GM19099 (cell line): ENCODE measurements around the gene CSK.
A peak's percentile ranks its signal among the peaks of the same experiment; 100 is the strongest.

Experiments used
- POLR2A ChIP-seq: IDR thresholded peaks from 3 replicates; pipeline ENCODE4 v1.6.1; 2011; ENCODE audit warnings: low read depth; ENCODE audit not compliant: insufficient read length; ENCODE audit errors: extremely low read depth

The CSK gene

DNA sequence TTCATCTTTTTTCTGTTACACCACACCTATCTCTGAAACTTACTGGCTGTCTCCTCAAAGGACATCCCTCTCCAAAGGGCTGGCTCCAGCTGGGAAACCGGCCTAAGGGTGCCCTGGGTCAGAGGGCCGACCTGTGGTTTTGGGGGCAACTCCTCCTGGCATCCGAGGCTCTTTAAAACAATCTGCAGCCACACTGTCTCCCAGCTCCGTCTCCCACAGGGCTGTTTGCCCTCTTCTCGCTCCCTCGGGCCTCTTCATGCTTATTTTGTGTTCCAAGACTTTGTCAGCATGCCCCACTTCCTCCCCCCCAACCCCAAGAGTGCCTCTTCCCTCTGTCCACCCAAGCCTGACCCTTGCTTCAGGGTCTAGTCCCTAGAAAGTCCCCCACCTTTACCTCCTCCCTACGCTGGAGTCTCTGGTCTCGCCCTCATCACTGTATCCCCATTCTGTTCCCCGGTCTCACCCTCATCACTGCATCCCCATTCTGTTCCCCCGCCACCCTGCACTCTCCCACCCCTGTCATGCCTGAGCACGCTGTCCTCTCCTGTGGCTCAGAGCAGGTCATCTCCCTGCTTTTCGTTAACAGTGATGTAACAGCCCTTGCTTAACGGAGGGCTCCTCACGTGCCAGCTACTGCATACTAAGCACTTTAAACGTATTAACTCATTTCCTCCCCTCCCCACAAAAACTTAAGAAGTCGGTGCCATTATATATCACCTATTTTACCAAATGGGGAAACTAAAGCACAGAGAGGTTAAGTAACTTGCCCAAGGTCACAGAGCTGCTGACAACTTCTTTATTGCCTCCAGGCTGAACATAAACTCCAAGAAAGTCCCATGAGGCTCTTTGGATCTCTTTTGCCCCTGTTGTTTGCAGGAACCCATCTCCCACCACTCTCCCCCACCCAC lies 1.1 kb upstream of the CSK start:
- TF ChIP-seq POLR2A = peak; percentile 63

DNA sequence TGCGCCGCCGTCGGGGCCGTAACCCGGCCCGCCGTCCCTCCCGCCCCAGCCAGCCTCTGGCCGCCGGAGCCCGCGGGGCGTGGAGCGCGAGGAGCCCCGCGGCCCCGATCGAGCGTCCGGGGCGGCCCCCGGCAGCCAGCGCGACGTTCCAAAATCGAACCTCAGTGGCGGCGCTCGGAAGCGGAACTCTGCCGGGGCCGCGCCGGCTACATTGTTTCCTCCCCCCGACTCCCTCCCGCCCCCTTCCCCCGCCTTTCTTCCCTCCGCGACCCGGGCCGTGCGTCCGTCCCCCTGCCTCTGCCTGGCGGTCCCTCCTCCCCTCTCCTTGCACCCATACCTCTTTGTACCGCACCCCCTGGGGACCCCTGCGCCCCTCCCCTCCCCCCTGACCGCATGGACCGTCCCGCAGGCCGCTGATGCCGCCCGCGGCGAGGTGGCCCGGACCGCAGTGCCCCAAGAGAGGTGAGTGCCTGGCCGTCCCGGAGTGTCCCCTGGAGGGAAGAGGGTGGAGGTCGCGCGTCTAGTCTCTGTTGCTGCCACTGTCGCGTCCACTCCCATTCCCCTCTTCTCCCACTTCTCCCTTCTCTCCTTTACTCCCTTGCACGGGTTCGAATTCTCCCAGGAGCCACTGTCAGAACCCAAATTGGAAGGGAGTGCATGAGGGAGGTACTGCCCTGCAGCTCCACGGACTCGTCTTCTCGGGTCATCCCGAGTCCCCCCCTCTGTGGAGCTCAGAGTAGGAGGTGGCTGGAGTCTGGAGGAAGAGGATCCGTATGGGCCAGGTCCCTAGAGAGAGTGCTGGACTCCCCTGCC lies 585 bp downstream of the CSK start:
- peak; percentile 65 for TF ChIP-seq POLR2A

DNA sequence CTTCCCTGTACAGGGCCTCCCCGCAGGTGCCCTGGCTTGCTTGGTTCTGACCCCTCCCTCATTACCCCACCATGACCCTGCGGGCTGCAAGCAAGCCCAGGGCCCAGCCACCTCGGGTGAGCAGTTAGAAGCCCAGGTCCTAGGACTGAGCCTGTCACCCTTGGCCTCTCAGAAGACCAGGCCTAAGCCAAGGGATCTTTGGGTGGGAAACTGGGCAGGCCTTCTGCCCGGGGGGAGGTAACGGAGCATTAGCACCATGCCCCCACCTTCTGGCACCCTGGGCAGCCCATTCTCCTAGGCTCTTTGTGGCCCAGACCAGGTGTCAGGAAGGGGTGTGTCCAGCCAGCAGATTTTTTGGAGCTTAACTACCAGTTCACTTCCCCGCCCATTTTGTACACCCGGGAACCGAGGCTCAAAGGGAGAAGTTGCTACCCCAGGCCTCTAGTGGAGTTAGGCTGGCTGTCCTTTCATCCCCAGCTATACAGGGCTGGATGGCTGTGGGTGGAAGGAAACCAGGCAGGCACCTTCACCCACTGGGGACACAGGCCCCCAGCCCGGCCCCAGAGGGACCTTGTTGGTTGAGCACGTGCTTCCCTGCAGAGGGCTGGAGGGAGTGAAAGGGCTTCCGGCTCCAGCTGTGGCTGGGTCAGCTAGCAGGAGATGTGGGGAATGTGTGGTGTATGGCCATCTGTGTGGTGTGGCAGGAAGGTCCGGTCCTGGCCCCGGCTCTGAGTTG lies 1.4 kb downstream of the CSK start:
- TF ChIP-seq POLR2A = peak; percentile 38

DNA sequence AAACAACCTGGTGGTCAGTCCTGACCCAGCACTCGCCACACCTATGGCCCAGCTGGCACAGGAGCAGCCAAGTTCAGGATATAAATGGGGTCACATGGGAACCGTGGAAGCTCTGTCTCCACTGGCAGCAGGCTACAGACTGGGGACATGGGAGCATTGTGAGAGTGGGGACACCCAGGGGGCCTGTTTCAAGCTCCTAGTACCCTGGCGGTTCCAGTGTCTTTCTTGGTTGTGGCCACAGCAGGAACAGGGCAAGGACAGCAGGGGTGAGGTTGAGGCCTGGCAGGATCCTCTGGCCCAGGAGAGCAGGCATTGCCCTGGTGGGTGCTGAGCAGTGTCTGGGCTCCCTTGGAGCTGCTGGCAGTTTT lies 1.9 kb downstream of the CSK start:
- TF ChIP-seq POLR2A = no peak

DNA sequence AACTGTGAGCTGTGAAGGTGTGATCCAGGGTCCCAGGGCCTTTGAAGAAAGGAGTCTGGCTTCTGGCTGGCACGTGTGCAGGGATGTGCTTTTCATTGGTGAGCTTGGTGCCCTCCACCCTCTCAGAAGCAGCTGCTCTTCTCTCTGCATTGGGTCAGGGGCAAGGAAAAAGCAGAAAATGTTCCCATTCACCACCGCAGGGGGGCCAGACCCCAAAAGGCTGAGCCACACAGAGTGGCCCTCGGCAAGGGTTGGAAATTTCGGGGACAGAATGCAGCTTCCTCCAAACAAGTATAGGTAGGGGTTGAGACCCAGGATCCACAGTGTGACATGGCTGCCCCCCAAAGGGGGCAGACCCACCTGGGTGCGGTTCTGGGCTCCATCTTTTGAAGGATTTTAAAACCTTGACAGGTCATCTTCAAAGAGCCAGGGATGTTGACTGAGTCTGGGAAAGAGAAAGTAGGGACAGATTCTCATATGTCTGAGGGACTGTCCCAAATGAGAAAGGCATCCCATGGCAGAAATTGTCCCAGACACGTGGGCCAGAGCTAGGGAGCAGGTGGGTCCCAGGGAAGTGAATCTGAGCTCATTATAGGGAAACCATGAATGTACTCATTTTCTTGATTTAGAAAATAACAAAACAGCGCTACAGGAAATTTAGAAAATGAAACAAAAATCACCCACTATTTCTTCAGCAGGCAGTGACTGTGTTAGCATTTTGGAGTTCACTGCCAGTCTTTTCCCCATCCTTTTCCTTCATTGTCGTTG lies 2.7 kb downstream of the CSK start:
- TF ChIP-seq POLR2A = peak; percentile 44

DNA sequence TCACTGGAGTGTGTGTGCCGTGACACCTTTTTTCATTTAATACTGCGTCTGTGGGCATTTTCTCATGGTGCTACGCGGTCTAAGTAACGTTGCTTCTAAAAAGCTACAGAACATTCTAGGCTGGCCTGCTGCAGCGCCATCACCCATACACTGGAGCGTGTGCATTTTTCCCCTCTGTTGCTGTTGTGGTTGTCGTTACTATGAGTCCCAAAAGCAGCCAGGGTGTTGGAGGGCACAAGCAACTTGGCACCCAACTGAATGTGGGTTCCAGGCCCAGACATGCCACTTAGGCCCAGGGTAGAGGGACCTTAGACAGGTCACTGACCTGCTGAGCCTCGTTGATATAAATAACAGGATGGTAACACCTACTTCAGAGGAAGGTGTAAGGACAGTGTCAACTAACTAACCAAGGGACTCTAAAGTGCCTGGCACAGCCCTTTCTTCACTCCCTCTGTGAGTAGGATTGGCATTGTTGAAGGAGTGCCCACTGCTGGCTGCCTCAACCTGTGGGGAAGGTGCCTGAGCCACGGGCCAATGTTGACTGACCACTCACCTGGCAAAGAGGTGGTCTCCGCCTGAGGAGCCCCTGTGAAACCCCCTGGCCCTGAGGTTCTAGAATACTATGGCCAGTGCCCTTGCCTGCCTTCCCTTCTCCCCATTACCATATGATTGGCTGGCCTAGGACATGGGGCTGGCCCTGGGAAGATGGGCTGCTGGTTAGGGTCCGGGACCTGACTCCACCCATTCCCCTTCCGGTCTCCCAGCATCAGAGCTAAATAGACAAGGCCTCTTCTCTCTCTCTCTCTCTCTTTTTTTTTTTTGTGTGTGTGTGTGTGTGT lies 3.5 kb downstream of the CSK start:
- TF ChIP-seq POLR2A = peak; percentile 47

DNA sequence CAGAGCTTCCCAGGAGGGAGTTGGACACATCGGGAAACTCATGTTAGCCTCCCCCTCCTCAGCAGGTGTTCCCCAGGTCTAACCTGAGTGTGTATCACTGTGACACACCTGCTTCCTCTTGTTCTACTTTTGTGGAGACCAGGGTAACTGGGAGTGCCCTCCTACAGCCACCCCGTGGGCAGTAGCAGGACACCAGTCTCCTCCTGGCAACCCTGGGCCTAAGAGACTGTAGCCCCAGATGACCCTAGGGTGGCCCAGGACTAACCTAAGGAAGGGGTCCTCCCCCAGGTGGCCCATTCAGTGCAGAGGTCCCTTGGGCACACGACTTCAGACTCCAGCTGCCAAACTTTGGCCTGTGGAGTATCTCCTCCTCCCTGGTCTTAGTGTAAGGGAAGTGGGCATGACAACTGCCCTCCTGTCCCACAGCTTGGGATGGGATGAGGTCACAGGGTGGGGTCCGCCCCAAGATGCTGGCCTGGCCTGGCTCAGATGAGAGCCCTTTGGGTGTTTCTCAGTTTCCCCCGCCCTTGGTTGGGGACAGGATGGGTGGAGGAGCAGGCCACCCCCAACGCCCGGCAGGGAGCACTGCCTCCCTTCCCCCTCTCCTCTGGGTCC lies 4.8 kb downstream of the CSK start:
- peak; percentile 43 for TF ChIP-seq POLR2A

DNA sequence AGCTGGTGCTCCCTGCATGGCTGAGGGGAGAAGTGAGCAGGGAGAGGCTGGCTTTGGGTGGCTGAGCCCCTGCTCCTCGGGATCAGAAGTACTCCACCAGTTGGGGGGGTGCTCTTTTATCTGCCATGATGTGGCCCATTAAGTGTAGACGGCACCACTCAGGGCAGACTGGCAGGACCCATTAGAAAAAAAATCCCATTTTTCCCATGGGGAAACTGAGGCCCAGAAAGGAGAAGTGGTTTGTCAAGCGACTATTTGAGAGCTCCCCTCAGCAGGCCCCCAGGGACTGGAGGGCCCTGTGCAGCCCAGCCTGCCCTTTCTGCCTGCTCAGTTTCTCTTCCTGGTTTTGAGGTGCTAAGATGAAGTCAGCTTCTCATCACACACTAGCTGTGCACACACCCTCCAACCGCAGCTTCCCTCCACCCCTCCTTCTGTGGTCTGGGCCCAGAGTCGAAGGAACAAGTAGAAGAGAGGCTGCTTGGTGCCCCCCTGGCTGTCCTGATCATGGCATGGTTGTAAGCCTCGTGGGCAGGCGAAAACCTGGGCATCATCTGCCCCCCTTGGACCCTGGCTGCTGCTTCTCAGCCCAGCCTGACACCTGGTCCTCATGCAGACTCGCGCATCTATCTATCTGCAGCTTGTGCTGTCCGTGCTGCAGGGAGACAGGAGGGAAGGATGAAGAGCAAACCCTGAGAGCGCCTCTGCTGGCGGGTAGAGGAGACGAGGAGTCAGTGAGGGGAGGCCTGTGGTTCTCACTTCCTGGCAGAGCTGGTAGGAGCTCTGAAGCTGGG lies 5.6 kb downstream of the CSK start:
- TF ChIP-seq POLR2A = no peak

DNA sequence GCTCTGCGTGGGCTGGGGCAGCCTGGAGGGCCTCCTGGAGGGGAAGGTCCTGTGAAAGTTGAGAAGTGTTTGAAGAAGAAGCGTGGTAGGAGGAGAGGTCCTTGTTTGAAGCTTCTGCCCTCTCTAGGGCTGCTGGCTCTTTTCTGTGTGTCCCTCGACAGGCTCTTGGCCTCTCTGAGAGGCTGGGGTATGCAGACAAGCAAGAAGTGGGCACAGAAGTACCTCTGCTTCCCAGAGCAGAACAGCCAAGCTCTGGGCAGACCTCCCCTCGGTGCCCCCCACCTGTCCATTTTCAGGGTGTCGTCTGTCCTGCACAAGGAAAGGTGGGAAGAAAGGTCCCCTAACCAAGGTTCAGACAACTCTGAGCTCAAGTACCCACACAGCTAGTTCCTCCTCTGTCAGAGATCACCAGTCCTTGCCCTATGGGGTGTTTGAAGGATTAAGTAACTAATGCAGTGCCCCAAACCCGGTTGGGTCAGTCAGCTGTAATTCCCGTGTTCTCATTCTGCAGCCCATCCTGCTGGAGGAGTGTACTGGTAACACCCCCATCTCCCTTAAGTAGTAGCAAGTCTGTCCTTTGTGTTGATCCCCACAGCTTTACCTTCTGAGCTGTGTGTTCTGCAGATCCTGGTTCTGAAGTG lies 6.3 kb downstream of the CSK start:
- TF ChIP-seq POLR2A = peak; percentile 55

DNA sequence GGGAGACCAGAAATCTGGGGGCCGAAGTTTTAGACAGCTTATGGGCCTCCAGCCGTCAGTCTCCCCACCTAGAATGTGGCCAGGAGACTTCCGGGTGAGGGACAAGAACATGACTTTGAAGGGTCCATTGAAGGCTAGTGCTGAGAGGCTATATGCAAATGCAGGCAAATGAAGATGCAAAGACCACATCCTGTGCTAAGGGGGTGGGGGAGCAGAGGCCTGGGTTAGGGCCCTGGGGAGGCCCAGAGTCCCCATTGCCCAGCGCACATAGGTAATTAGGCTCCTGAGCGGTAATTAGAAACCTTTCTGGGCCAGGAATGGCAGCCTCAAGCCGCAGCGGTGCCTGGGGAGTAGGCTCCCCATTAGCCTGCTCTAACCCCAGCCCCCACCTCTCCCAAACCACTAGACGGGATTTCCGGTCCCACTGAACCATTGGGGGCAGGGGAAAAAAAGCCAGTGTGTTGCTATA lies 6.8 kb downstream of the CSK start:
- peak; percentile 93 for TF ChIP-seq POLR2A

DNA sequence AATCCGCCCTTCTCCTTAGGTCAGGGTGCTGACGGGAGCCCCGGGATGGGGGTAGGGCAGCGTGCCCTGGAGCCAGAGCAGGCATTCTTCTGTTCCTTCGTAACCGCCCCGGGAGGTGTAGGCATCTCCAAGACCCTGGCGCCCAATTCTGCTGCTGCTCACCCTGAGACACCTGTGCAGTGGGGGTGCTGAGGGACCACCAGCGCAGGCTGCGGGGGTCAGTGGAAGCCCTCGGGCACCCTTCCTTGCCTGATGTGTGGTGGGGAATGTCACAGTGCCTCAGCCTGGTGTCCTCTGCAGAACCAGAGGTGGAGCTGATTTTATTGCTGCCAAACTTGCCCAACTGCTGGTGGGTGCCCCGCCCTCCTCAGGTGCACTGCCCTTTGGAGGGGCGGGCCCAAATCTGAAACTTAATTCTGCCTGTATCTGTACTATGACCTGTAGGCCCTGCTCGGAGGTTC lies 7.3 kb downstream of the CSK start:
- TF ChIP-seq POLR2A = peak; percentile 54

DNA sequence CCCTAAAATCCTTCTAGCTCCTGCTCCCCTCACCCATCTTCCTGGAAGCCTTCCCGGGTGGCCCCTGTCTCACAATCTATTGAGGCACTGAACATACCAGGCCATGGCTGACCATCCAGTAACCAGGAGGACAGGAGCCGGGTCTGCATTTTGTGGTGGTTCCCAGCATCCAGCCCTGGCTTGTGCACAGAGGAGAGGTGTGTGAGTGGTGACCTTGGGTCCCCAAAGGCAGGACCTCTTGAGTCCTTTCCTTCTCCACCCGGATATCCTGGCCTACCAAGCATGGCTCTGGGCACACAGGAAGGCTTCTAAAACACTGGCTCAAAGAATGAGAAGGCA lies 7.8 kb downstream of the CSK start:
- TF ChIP-seq POLR2A = no peak
